Subcutaneous adipose tissue (tissue), 4 donors: ENCODE measurements around the gene EFCC1. TPM values are rescaled to one million over a fixed set of nuclear protein-coding genes. Genes with fewer than 3 reads are reported as not detected.

Experiments used
- CTCF ChIP-seq: fragments of 450-650 bp; IDR thresholded peaks from one replicate; pipeline ENCODE4 v1.5.1; 2016; ENCODE audit warnings: low read depth, mild to moderate bottlenecking, control low read depth, antibody characterized with exemption, moderate library complexity
- total RNA-seq, 4 donors: library from RNA; depleted of rRNA; stranded (reverse); fragments of >200 nt; gene quantifications; one replicate each; pipeline ENCODE4 v1.1.0, GENCODE V29; 2016

The EFCC1 gene
- total RNA-seq, 4 donors from 2014 or later: 0.33 to 3.8 (median 0.72) TPM

- no peak for TF ChIP-seq CTCF
These were observed 21.3 kb downstream of the EFCC1 start for GRCh38 chr3:129022114-129023007.

- TF ChIP-seq CTCF: no peak
These were observed 21.9 kb downstream of the EFCC1 start for GRCh38 chr3:129023008-129023358.

GRCh38 chr3:129023909-129024308 lies 22.8 kb downstream of the EFCC1 start:
- no peak for TF ChIP-seq CTCF

- TF ChIP-seq CTCF: no peak
These were observed 24.0 kb downstream of the EFCC1 start for GRCh38 chr3:129025108-129025507.

DNA sequence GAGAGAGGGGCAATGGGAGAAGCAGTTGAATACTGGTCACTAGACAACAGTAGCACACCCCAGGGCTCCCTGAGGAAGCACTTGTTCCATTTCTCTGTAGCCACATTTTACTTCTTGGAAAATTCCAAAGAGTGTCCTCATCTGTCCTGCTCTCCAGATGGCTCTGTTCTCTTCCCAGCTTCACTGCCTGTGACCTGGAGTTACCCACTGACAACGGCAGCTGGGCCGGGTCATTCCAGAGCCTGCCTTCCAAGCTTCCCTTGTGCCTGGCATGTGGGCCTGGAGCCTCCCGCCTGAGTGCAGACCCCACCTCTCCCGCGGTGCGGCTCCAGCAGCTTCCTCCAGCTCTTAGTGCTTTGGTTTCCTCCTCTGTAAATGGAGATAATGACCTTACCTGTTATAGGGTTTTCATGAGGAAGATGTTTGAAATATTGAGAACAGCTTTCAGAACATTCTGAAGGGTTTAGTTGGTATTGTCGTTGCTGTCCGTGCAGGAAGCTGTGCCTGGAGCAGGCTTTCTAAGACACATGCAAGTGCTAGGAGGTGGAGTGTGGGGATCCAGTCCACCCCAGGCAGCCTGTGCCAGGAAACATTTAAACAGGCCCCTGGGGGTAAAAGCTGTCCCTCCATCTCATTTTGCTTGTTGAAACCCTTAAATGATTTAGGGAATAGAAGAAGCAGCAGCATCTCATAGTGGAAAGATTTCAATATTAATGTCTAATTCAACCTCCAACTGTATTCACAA lies 24.8 kb downstream of the EFCC1 start:
- no peak for TF ChIP-seq CTCF

- TF ChIP-seq CTCF: no peak
These were observed 25.8 kb downstream of the EFCC1 start for GRCh38 chr3:129026728-129027543.

DNA sequence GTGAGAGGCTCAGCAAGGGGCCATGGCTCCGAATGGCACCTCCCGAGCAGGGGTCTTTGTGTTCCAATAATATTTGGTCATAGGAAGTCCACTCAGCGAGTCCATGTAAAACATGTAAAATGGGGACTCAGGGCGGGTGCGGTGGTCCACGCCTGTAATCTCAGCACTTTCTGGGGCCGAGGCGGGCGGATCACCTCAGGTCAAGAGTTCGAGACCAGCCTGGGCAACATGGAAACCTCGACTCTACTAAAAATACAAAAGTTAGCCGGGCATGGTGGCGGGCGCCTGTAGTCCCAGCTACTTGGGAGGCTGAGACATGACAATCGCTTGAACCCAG lies 26.4 kb downstream of the EFCC1 start:
- TF ChIP-seq CTCF: no peak
